Activated CD4-positive, alpha-beta T cell treated with anti-CD3 and anti-CD28 coated beads for 24 hours (primary cell): ENCODE data around the gene NTN4.
"Not testable (repeated sequence)": the region's sequence is repeated elsewhere in the genome, so short reads cannot be mapped to it uniquely, and the experiment has no call there.

Experiments
- DNase-seq, 2 donors: peaks; one replicate each; pipeline ENCODE4 v3.0.0-alpha.2; 2020; ENCODE audit warnings: low read depth in 2 of 2

Gene NTN4

GRCh38 chr12:95796225-95796981 is 5.8 kb upstream of the NTN4 start:
- no peak for DNase-seq

DNA sequence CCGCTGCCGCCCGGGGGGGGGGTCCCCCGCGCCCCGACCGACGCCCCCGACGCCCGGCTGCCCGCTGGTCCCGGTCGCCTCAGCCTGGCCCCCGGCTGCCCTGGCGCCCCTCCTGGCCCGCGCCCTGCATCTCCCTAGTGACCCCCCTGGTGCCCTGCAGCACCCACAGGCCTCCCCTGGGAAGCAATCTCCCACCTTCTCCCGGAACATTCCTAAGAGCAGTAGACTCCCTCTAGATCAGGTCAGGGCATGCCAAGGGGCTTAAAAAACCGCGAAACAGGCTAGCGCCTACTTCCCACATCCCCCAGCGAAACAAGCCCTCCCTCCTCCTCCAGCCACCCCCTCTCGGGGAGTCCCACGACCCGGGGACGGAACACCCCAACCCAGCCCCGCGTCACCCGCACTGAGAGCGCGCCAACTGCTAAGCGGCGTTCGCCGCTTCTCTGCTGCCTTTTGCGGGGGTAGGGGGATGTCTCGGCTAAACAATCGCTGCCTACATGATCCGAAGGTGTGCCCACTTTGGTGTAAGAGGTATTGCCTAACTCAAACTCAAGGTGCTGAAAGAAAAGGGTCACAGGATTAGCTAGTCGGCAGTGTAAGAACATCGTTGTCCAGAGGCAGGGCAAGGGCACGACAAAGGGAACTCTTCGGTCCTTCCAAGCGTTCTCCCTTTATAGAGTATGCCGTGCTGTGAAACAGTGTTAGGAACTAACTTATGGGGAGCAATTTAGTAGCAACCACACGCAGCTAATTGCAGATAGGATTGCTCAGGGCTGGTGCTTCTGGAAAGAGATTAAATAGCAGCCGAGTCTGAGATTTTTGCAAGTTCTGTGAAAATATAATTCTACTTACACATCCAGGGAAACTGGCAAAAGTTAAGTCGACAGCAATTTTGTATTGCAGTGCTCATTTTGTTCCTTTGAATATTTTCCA is 619 bp upstream of the NTN4 start:
- peak in 1 of 2 donors; percentile 4 for DNase-seq

GRCh38 chr12:95789126-95790032 is 1.2 kb downstream of the NTN4 start:
- DNase-seq: no peak

GRCh38 chr12:95788637-95789036 is 1.9 kb downstream of the NTN4 start:
- DNase-seq: no peak

DNA sequence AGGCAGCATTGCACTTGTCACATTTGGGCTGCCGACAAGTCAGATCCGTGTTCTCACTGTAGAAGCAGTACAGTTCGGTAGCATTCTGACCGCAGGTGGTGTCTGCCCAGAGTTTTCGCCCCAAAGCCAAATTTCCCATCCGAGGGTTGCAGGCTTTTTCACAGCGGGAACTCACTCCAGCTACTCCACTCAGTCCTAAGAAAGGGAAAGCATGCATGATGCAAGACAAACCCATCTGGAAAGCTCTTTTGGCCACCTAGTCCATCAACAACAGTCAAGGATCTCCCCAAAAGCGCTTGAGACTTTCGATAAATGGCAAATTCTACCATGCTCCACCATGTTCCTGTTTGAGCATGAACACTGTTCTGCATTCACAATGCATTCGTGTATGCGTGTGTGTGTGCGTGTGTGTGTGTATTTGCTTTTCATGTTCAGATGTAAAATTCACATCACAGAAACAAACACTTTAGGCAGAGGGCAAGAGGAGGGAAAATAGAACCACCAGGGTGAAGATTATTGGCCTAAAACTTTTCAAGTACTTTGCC is 3.2 kb downstream of the NTN4 start:
- DNase-seq: no peak

GRCh38 chr12:95784915-95785314 is 5.6 kb downstream of the NTN4 start:
- DNase-seq: no peak

DNA sequence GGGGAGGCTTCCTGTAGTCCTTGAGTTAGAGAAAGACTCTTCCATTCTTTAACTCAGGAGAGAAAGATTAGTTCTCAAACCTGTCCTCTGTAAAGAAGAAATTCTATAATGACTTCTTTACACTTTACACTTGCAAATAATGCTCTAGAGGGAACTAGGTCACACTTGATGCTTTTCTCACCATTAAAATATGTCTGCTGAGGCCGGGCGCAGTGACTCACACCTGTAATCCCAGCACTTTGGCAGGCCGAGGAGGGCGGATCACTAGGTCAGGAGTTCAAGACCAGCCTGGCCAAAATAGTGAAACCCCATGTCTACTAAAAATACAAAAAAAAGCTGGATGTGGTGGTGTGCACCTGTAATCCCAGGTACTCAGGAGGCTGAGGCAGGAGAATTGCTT is 6.3 kb downstream of the NTN4 start:
- no peak for DNase-seq

GRCh38 chr12:95775466-95775865 is 15.1 kb downstream of the NTN4 start:
- DNase-seq: not testable (repeated sequence)

- DNase-seq: no peak
Measured at GRCh38 chr12:95774311-95775045, 16.1 kb downstream of the NTN4 start.

DNA sequence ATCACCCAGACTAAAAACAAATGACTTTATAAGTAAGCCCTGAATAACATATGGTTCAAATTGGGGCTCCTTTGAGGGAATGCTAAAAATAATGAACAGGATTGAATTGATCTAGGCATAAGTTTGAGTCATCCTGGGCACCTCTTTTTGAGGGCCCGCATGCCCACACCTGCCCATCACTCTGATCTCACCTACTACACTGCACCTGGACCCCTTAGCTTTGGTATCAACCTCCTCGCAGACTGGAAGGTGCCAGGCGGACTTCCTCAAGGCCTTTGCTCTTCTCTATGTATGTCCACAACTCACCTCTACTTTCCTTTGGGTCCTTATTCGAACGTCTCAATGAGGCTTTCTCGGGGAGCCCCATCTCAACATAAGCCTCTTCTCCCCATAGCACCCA is 17.2 kb downstream of the NTN4 start:
- no peak for DNase-seq

GRCh38 chr12:95767703-95768102 is 22.9 kb downstream of the NTN4 start:
- no peak for DNase-seq

DNA sequence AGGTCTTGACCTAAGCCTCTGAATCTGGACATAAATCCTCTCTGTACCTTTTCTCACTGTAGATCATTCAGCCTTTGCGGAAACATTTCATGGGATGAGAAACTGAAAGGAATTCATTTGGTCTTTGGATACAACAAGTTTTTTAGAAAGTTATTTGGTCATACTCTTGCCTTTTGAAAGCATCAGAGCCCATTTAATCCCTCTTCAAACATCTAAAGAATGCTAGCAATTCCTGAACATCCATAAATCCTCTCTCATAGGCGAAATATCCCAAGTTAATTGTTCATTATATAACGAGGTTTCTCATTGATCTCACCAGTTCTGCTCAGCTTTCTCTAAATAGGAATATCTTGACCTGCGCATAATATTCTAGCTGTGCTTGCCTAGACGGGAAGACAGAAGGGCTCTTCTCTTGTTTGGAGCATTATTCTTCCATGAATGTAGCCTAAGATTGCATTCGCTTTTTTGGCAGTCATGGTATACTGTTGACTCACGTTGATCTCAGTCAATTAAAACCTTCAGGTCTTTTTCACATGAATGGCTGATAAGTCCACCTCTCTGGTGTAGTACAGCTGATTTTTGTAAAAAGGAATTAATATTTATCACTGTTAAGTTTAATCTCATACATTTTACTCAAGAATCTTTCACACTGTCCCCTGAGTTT is 24.1 kb downstream of the NTN4 start:
- no peak for DNase-seq

GRCh38 chr12:95764848-95765247 is 25.7 kb downstream of the NTN4 start:
- DNase-seq: no peak

- no peak for DNase-seq
Measured at GRCh38 chr12:95763809-95764253, 26.7 kb downstream of the NTN4 start.

GRCh38 chr12:95762123-95762785 is 28.3 kb downstream of the NTN4 start:
- no peak for DNase-seq

DNA sequence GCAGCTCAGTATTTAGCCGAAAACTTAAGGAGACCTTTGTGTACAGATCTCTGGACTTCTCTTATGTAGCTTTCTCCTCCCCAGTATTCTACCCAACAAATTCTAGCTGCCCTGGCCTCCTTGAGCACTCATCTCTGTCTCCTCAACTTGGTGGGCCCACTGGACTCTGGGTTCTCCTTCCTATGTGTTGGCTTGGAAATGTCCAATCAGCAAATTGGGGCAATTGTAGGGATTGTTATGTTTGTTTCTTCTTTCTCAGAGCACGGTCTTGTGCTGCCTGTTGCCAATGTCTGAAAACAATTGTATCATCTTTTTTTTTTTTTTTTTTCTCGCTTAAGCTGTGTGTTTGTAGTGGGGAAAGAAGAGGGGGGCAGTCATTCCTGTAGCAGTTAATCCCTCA is 30.2 kb downstream of the NTN4 start:
- DNase-seq: no peak

DNA sequence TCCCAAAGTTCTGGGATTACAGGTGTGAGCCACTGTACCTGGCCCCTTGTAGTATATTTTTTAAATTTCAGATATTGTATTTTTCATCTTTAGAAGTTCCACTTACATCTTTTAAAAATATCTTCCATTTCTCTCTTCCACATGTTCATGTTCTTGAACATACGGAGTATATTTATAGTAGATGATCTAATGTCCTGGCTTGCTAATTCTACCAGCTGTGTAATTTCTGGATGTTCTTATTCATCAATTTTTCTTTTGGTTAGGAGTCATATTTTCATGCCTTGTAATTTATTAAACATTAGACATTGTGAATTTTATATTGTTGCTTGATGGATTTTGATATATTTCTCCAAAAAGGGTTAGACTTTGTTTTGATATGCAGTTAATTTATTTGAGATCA is 30.8 kb downstream of the NTN4 start:
- DNase-seq: no peak

GRCh38 chr12:95759039-95759438 is 31.5 kb downstream of the NTN4 start:
- no peak for DNase-seq

DNA sequence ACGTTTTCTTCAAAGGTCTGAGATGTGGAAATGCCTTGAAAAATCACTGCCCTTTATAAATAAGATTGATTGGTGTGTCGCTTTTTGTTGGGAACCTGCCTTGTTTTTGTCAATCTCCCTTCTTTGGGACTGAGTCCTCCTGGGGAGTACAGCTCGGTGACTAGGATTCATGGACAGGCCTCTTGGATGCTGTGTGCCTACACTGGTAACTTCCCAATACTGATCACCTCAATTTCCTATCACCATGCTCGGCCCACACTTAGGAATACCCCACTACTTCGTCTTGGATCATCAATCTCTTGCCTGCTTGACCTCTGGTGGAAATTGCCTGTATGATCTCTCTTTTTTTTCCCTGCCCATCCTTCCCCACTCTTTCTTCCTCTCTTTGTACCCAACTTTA is 34.2 kb downstream of the NTN4 start:
- no peak for DNase-seq
